GM18907 (cell line): ENCODE results near the gene RSRC1.
"Not testable (repeated sequence)": the region's sequence is repeated elsewhere in the genome, so short reads cannot be mapped to it uniquely, and the experiment has no call there.

ENCODE experiments used
- ATAC-seq: cut with Tn5 transposase; IDR thresholded peaks from one replicate; pipeline ENCODE4 v1.9.1; 2021; ENCODE audit warnings: mild to moderate bottlenecking, moderate library complexity; ENCODE audit not compliant: unreplicated experiment

The RSRC1 gene

GRCh38 chr3:158098834-158099424, 11.0 kb upstream of the RSRC1 start:
- no peak for ATAC-seq

- no peak for ATAC-seq
Measured at GRCh38 chr3:158100681-158101080, 9.2 kb upstream of the RSRC1 start.

GRCh38 chr3:158101335-158102241, 8.3 kb upstream of the RSRC1 start:
- ATAC-seq = no peak

- no peak for ATAC-seq
Measured at GRCh38 chr3:158102242-158103080, 7.4 kb upstream of the RSRC1 start.

- no peak for ATAC-seq
Measured at GRCh38 chr3:158103081-158103886, 6.6 kb upstream of the RSRC1 start.

- no peak for ATAC-seq
Measured at GRCh38 chr3:158103887-158104327, 6.0 kb upstream of the RSRC1 start.

GRCh38 chr3:158104431-158104921, 5.4 kb upstream of the RSRC1 start:
- no peak for ATAC-seq

GRCh38 chr3:158105119-158105709, 4.7 kb upstream of the RSRC1 start:
- ATAC-seq = no peak

- ATAC-seq = no peak
Measured at GRCh38 chr3:158105710-158106253, 4.1 kb upstream of the RSRC1 start.

- no peak for ATAC-seq
Measured at GRCh38 chr3:158106766-158107471, 3.0 kb upstream of the RSRC1 start.

- ATAC-seq = no peak
Measured at GRCh38 chr3:158107605-158108444, 2.1 kb upstream of the RSRC1 start.

GRCh38 chr3:158108445-158108985, 1.4 kb upstream of the RSRC1 start:
- ATAC-seq = no peak

GRCh38 chr3:158109295-158109803, 540 bp upstream of the RSRC1 start:
- peak; percentile 6 for ATAC-seq

GRCh38 chr3:158110658-158111018, 749 bp downstream of the RSRC1 start:
- no peak for ATAC-seq

GRCh38 chr3:158111861-158112260, 2.0 kb downstream of the RSRC1 start:
- ATAC-seq = no peak

- ATAC-seq = not testable (repeated sequence)
Measured at GRCh38 chr3:158113595-158113994, 3.7 kb downstream of the RSRC1 start.

GRCh38 chr3:158120330-158120729, 10.4 kb downstream of the RSRC1 start:
- no peak for ATAC-seq

- peak; percentile 81 for ATAC-seq
Measured at GRCh38 chr3:158121295-158121694, 11.4 kb downstream of the RSRC1 start.
